Neural cell (in vitro differentiated cells): ENCODE results near the gene INAFM1.

Source experiments
- REST ChIP-seq: IDR thresholded peaks from 2 replicates; pipeline ENCODE4 v1.6.1; 2012; ENCODE audit warnings: borderline replicate concordance
- TF ChIP-seq, protein P1 (sequence below): fragments of 450-650 bp; IDR thresholded peaks from 2 replicates; pipeline ENCODE4 v1.5.1; 2014; ENCODE audit warnings: antibody characterized with exemption, mild to moderate bottlenecking, moderate library complexity; ENCODE audit not compliant: poor library complexity, severe bottlenecking

DNA sequence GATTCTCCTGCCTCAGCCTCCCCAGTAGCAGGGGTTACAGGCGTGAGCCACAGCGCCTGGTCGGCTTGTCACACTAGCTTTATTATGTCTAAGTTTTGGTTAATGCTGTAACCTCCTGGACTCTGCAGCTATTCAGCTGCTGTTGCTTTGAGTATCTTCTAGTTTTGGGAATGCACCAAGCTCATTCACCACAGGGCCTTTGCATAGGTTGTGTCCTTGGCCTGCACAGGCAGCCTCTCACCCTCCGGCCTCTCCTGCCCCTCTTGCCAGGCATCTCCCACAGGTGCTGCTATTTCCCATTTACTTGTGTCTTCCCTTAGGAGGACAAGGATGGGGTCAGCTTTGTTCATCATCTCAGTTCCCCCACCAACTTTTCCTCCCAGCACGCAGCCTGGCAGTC lies 20.7 kb upstream of the INAFM1 start:
- no peak for TF ChIP-seq REST
- TF ChIP-seq, protein P1, sequence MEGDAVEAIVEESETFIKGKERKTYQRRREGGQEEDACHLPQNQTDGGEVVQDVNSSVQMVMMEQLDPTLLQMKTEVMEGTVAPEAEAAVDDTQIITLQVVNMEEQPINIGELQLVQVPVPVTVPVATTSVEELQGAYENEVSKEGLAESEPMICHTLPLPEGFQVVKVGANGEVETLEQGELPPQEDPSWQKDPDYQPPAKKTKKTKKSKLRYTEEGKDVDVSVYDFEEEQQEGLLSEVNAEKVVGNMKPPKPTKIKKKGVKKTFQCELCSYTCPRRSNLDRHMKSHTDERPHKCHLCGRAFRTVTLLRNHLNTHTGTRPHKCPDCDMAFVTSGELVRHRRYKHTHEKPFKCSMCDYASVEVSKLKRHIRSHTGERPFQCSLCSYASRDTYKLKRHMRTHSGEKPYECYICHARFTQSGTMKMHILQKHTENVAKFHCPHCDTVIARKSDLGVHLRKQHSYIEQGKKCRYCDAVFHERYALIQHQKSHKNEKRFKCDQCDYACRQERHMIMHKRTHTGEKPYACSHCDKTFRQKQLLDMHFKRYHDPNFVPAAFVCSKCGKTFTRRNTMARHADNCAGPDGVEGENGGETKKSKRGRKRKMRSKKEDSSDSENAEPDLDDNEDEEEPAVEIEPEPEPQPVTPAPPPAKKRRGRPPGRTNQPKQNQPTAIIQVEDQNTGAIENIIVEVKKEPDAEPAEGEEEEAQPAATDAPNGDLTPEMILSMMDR: no peak
